ENCODE measurements around the gene ST14.
"Not testable (repeated sequence)": the region's sequence is repeated elsewhere in the genome, so short reads cannot be mapped to it uniquely, and the experiment has no call there.

The ST14 gene

GRCh38 chr11:130190371-130190881 lies 30.8 kb downstream of the ST14 start:
- no peak for FAIRE-seq

- no peak for FAIRE-seq
Measured at GRCh38 chr11:130191896-130192295, 32.3 kb downstream of the ST14 start.

- no peak for FAIRE-seq
Measured at GRCh38 chr11:130192845-130193267, 33.3 kb downstream of the ST14 start.

- FAIRE-seq, result not testable (repeated sequence)
Measured at GRCh38 chr11:130193551-130193950, 34.0 kb downstream of the ST14 start.

- no peak for FAIRE-seq
Measured at GRCh38 chr11:130194241-130195023, 34.9 kb downstream of the ST14 start.

- FAIRE-seq, result no peak
Measured at GRCh38 chr11:130197386-130198035, 37.9 kb downstream of the ST14 start.

- FAIRE-seq, result no peak
Measured at GRCh38 chr11:130198292-130198691, 38.7 kb downstream of the ST14 start.

GRCh38 chr11:130198964-130199363 lies 39.4 kb downstream of the ST14 start:
- no peak for FAIRE-seq

GRCh38 chr11:130199792-130200191 lies 40.2 kb downstream of the ST14 start:
- no peak for FAIRE-seq

GRCh38 chr11:130201026-130201425 lies 41.4 kb downstream of the ST14 start:
- no peak for FAIRE-seq

GRCh38 chr11:130202009-130202817 lies 42.6 kb downstream of the ST14 start:
- no peak for FAIRE-seq

- no peak for FAIRE-seq
Measured at GRCh38 chr11:130202818-130203689, 43.5 kb downstream of the ST14 start.

GRCh38 chr11:130203766-130204702 lies 44.5 kb downstream of the ST14 start:
- FAIRE-seq, result no peak

- no peak for FAIRE-seq
Measured at GRCh38 chr11:130204703-130205095, 45.1 kb downstream of the ST14 start.

- no peak for FAIRE-seq
Measured at GRCh38 chr11:130206141-130206540, 46.6 kb downstream of the ST14 start.

- FAIRE-seq, result no peak
Measured at GRCh38 chr11:130208241-130209127, 48.9 kb downstream of the ST14 start.

- no peak for FAIRE-seq
Measured at GRCh38 chr11:130209128-130209932, 49.7 kb downstream of the ST14 start.

- no peak for FAIRE-seq
Measured at GRCh38 chr11:130209954-130210854, 50.6 kb downstream of the ST14 start.
